Mesenchymal stem cell (in vitro differentiated cells and primary cell): ENCODE measurements around the gene ZNF71.

Experiments used
- DNase-seq: peaks from one replicate; pipeline ENCODE4 v3.0.0-alpha.2; 2013
- H2AFZ ChIP-seq: one replicate; pipeline ENCODE4 v1.6.1; 2013; ENCODE audit warnings: low read depth, mild to moderate bottlenecking, control low read depth, inconsistent platforms, low read length, moderate library complexity
- H2AK5ac ChIP-seq: 2 replicates; pipeline ENCODE4 v1.6.1; 2013; ENCODE audit warnings: low read length, moderate library complexity, mild to moderate bottlenecking, inconsistent platforms; ENCODE audit not compliant: severe bottlenecking
- H2BK120ac ChIP-seq: one replicate; pipeline ENCODE4 v1.6.1; 2013; ENCODE audit warnings: low read depth, mild to moderate bottlenecking, inconsistent platforms, low read length, moderate library complexity
- H2BK12ac ChIP-seq, 2 experiments: one replicate each; pipeline ENCODE4 v1.6.1; 2013; ENCODE audit warnings: inconsistent platforms in 2 of 2, low read length in 2 of 2, mild to moderate bottlenecking in 2 of 2, moderate library complexity in 2 of 2, control low read depth in 1 of 2
- H2BK15ac ChIP-seq: one replicate; pipeline ENCODE4 v1.6.1; 2013; ENCODE audit warnings: mild to moderate bottlenecking, low read depth, inconsistent platforms; ENCODE audit not compliant: poor library complexity, severe bottlenecking
- H2BK5ac ChIP-seq: 2 replicates; pipeline ENCODE4 v1.6.1; 2013; ENCODE audit warnings: low read depth, mild to moderate bottlenecking, low read length, control low read depth, inconsistent platforms; ENCODE audit not compliant: poor library complexity, severe bottlenecking
- H3K14ac ChIP-seq, 2 experiments: one replicate each; pipeline ENCODE4 v1.6.1; 2013; ENCODE audit warnings: inconsistent platforms in 2 of 2, low read length in 2 of 2, control low read depth in 1 of 2, mild to moderate bottlenecking in 1 of 2, moderate library complexity in 1 of 2
- H3K18ac ChIP-seq, 2 experiments: one replicate each; pipeline ENCODE4 v1.6.1; 2013; ENCODE audit warnings: inconsistent platforms in 2 of 2, low read length in 2 of 2, control low read depth in 1 of 2, low read depth in 1 of 2, mild to moderate bottlenecking in 1 of 2
- H3K23ac ChIP-seq, 2 experiments: one replicate each; pipeline ENCODE4 v1.6.1; 2013; ENCODE audit warnings: inconsistent platforms in 2 of 2, low read length in 2 of 2, mild to moderate bottlenecking in 2 of 2, moderate library complexity in 2 of 2, control low read depth in 1 of 2
- H3K27ac ChIP-seq: 2 replicates; pipeline ENCODE4 v1.5.1; 2013; ENCODE audit warnings: mild to moderate bottlenecking, moderate library complexity, low read length, control low read depth, inconsistent platforms; ENCODE audit not compliant: poor library complexity, severe bottlenecking
- H3K27me3 ChIP-seq, 2 experiments: 2 replicates each; pipeline versions ENCODE4 v1.6.1 to v1.7.0; 2013; ENCODE audit warnings: low read length in 2 of 2, mild to moderate bottlenecking in 2 of 2, moderate library complexity in 2 of 2, control low read depth in 1 of 2, inconsistent platforms in 1 of 2; ENCODE audit not compliant: control insufficient read depth in 1 of 2, insufficient read depth in 1 of 2
- H3K36me3 ChIP-seq, 2 experiments: 2 replicates each; pipeline versions ENCODE4 v1.6.1 to v1.7.0; 2013; ENCODE audit warnings: low read length in 2 of 2, control low read depth in 1 of 2, inconsistent platforms in 1 of 2, low read depth in 1 of 2, mild to moderate bottlenecking in 1 of 2; ENCODE audit not compliant: insufficient read depth in 2 of 2, control insufficient read depth in 1 of 2
- H3K4ac ChIP-seq, 2 experiments: one replicate each; pipeline ENCODE4 v1.6.1; 2013; ENCODE audit warnings: inconsistent platforms in 2 of 2, low read length in 2 of 2, mild to moderate bottlenecking in 2 of 2, moderate library complexity in 2 of 2, control low read depth in 1 of 2, low read depth in 1 of 2
- H3K4me1 ChIP-seq: 2 replicates; pipeline ENCODE4 v1.6.1; 2013; ENCODE audit warnings: low read depth, low read length, control low read depth; ENCODE audit not compliant: control insufficient read depth, insufficient read depth
- H3K4me2 ChIP-seq: 2 replicates; pipeline ENCODE4 v1.6.1; 2013; ENCODE audit warnings: low read length, mild to moderate bottlenecking, inconsistent platforms; ENCODE audit not compliant: poor library complexity, severe bottlenecking
- H3K4me3 ChIP-seq, 2 experiments: 2 replicates each; pipeline versions ENCODE4 v1.5.1 to v1.7.0; 2013; ENCODE audit warnings: low read length in 2 of 2, mild to moderate bottlenecking in 2 of 2, control low read depth in 1 of 2, low read depth in 1 of 2; ENCODE audit not compliant: insufficient read depth in 1 of 2
- H3K79me1 ChIP-seq: replicated peaks from 2 replicates; pipeline ENCODE4 v1.6.1; 2013; ENCODE audit warnings: mild to moderate bottlenecking, control low read depth, low read length, inconsistent platforms; ENCODE audit not compliant: poor library complexity, severe bottlenecking
- H3K9ac ChIP-seq: 2 replicates; pipeline ENCODE4 v1.7.0; 2013; ENCODE audit warnings: mild to moderate bottlenecking, low read length, moderate library complexity
- H3K9me3 ChIP-seq: 2 replicates; pipeline ENCODE4 v1.7.0; 2013; ENCODE audit warnings: mild to moderate bottlenecking, low read length; ENCODE audit not compliant: control insufficient read depth
- H4K8ac ChIP-seq: one replicate; pipeline ENCODE4 v1.6.1; 2013; ENCODE audit warnings: inconsistent platforms, mild to moderate bottlenecking, low read length, moderate library complexity
- H4K91ac ChIP-seq: one replicate; pipeline ENCODE4 v1.6.1; 2013; ENCODE audit warnings: mild to moderate bottlenecking, low read length, inconsistent platforms
- WGBS: methylation state at CpG from one replicate; pipeline ENCODE4 v1.1.7; 2013; ENCODE audit warnings: mixed read lengths; 5-methylcytosine and 5-hydroxymethylcytosine counted together

ZNF71 gene

DNA sequence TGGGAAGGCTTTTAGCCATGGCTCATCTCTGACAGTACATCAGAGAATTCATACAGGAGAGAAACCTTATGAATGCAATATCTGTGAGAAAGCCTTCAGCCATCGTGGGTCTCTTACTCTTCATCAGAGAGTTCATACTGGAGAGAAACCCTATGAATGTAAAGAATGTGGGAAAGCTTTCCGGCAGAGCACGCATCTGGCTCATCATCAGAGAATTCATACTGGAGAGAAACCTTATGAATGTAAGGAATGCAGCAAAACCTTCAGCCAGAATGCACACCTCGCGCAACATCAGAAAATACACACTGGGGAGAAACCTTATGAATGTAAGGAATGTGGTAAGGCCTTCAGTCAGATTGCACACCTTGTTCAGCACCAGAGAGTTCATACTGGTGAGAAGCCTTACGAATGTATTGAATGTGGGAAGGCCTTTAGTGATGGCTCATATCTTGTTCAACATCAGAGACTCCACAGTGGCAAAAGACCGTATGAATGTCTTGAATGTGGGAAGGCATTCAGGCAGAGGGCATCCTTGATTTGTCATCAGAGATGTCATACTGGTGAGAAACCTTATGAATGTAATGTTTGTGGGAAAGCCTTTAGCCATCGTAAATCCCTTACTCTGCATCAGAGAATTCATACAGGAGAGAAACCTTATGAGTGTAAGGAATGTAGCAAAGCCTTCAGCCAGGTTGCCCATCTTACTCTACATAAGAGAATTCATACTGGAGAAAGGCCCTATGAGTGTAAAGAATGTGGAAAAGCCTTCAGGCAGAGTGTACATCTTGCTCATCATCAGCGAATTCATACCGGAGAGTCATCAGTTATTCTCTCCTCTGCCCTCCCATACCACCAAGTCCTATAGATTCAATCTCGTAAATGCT lies 17.1 kb upstream of the ZNF71 start:
- H3K4me1 ChIP-seq: no peaks in the 10 kb centered on the region
- H3K4ac ChIP-seq: no peak overlapping the region
- H3K18ac ChIP-seq: no peak overlapping the region
- no peaks in the 10 kb centered on the region for H3K79me1 ChIP-seq
- H2AFZ ChIP-seq: no peak overlapping the region
- H3K9ac ChIP-seq: no peak overlapping the region
- no peak overlapping the region for H3K14ac ChIP-seq
- peaks cover 100% of the 10 kb centered on the region for H3K9me3 ChIP-seq
- peak overlapping the region in 1 of 2 experiments; percentile 66 for H3K4me3 ChIP-seq
- no peak overlapping the region for H4K8ac ChIP-seq
- H2BK120ac ChIP-seq: no peak overlapping the region
- DNase-seq: no peak
- no peak overlapping the region for H3K4me2 ChIP-seq
- no peak overlapping the region for H2BK5ac ChIP-seq
- H3K36me3 ChIP-seq: peaks cover 4 to 52% of the 10 kb centered on the region in 2 experiments
- H3K23ac ChIP-seq: no peak overlapping the region
- no peak overlapping the region for H2BK15ac ChIP-seq
- 96% methylated on average over 10 of the region's 11 CpGs for WGBS
- no peak overlapping the region for H2BK12ac ChIP-seq
- H3K27ac ChIP-seq: no peak overlapping the region
- H4K91ac ChIP-seq: no peak overlapping the region
- no peak overlapping the region for H2AK5ac ChIP-seq
- H3K27me3 ChIP-seq: no peaks in the 10 kb centered on the region

DNA sequence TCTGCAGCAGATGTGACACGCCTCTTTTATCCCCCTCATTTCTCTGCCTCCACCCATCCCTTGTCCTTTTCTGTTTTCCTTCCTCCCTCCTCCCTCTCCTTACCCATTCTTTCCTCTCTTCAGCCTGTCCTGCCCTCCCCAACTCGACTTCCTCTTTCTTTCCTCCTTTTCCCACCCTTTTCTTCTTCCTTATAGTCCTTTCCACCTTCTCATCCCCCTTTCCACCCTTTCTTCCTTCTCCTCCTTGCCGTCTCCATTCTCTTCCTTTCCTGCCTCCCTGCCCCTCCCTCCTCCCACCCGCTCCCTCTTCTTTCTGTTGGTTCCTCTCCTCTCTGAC lies 688 bp upstream of the ZNF71 start:
- no peak overlapping the region for H4K91ac ChIP-seq
- H3K18ac ChIP-seq: no peak overlapping the region
- peak overlapping the region; percentile 55 for H2AFZ ChIP-seq
- H3K4me3 ChIP-seq: peak overlapping the region in 1 of 2 experiments; percentile 100
- no peak overlapping the region for H2BK12ac ChIP-seq
- no peak overlapping the region for H3K27ac ChIP-seq
- peaks cover 6% of the 10 kb centered on the region for H3K4me1 ChIP-seq
- no peak overlapping the region for H4K8ac ChIP-seq
- DNase-seq: no peak
- no peak overlapping the region for H3K4me2 ChIP-seq
- H3K27me3 ChIP-seq: no peaks in the 10 kb centered on the region
- H3K23ac ChIP-seq: no peak overlapping the region
- H3K9me3 ChIP-seq: peaks cover 32% of the 10 kb centered on the region
- no peak overlapping the region for H3K4ac ChIP-seq
- H2BK15ac ChIP-seq: no peak overlapping the region
- H3K36me3 ChIP-seq: peaks cover 14 to 18% of the 10 kb centered on the region in 2 experiments
- H3K14ac ChIP-seq: no peak overlapping the region
- H2BK5ac ChIP-seq: no peak overlapping the region
- peak overlapping the region; percentile 93 for H3K9ac ChIP-seq
- 60% methylated on average over 4 of the region's 4 CpGs for WGBS
- no peak overlapping the region for H2AK5ac ChIP-seq
- H3K79me1 ChIP-seq: peaks cover 17% of the 10 kb centered on the region
- no peak overlapping the region for H2BK120ac ChIP-seq

DNA sequence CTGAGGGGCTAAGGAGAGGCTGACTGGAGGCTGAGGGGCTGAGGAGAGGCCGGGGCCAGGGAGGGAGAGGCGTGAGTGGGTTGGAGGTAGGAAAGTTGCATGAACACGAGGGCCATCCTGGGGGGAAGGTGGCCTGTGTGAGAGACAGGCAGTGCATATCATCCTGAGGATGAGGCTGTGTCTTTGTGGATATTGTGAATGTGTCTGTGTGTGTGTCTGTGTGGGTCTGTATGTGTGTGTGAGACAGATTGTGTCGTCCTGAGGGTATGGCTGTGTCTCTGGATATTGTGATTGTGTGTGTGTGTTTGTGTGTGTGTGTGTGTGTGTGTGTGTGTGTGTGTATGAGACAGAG lies 422 bp downstream of the ZNF71 start:
- peak overlapping the region; percentile 0 for H2BK5ac ChIP-seq
- peaks cover 14 to 19% of the 10 kb centered on the region in 2 experiments for H3K36me3 ChIP-seq
- H4K91ac ChIP-seq: peak overlapping the region; percentile 72
- peaks cover 17% of the 10 kb centered on the region for H3K79me1 ChIP-seq
- 0% methylated on average over 4 of the region's 4 CpGs for WGBS
- no peak overlapping the region for H2BK120ac ChIP-seq
- H3K27ac ChIP-seq: no peak overlapping the region
- peak overlapping the region; percentile 93 for H4K8ac ChIP-seq
- H3K4me2 ChIP-seq: peak overlapping the region; percentile 51
- no peak overlapping the region for H2BK12ac ChIP-seq
- H3K27me3 ChIP-seq: no peaks in the 10 kb centered on the region
- peak overlapping the region; percentile 85 to 96 for H3K18ac ChIP-seq
- peak overlapping the region; percentile 98 to 100 for H3K4me3 ChIP-seq
- peak overlapping the region in 1 of 2 experiments; percentile 91 for H3K23ac ChIP-seq
- peak overlapping the region in 1 of 2 experiments; percentile 77 for H3K4ac ChIP-seq
- H2AFZ ChIP-seq: peak overlapping the region; percentile 84
- H3K9ac ChIP-seq: peak overlapping the region; percentile 93
- peak; percentile 44 for DNase-seq
- H2AK5ac ChIP-seq: no peak overlapping the region
- peaks cover 24% of the 10 kb centered on the region for H3K9me3 ChIP-seq
- no peak overlapping the region for H2BK15ac ChIP-seq
- peaks cover 6% of the 10 kb centered on the region for H3K4me1 ChIP-seq
- peak overlapping the region in 1 of 2 experiments; percentile 98 for H3K14ac ChIP-seq

DNA sequence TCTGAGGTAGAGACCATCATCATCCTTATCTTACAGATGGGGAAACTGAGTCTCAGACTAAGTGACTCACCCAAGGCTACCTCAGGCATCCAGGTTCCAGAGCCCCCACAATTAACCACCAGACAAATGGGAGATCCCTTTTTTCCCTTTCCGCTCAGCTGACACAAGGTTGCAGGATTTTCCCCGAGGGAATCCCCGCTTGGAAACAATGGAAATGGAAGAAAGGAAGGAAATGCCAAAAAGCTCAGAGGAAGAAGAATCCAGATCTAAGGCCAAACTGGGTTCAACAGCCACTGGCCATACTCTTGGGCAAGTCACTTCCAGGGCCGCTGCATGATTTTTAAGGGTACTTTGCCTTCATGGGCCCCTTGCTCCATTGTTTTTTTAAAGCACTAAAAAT lies 1.6 kb downstream of the ZNF71 start:
- WGBS: 85% methylated on average over 3 of the region's 4 CpGs
- no peak overlapping the region for H2BK5ac ChIP-seq
- H2BK120ac ChIP-seq: no peak overlapping the region

More for the DNA sequence above, 1.6 kb downstream of the ZNF71 start:
- H3K4me1 ChIP-seq: peaks cover 6% of the 10 kb centered on the region
- no peak overlapping the region for H3K23ac ChIP-seq
- no peaks in the 10 kb centered on the region for H3K27me3 ChIP-seq
- no peak overlapping the region for H2BK15ac ChIP-seq
- H2AK5ac ChIP-seq: no peak overlapping the region
- no peak overlapping the region for H2BK12ac ChIP-seq
- no peak overlapping the region for H4K8ac ChIP-seq
- DNase-seq: no peak
- H3K9me3 ChIP-seq: peaks cover 31% of the 10 kb centered on the region
- peaks cover 27% of the 10 kb centered on the region for H3K79me1 ChIP-seq
- H3K4me2 ChIP-seq: no peak overlapping the region
- no peak overlapping the region for H3K18ac ChIP-seq
- H3K4me3 ChIP-seq: no peak overlapping the region
- peaks cover 25 to 30% of the 10 kb centered on the region in 2 experiments for H3K36me3 ChIP-seq
- H3K9ac ChIP-seq: no peak overlapping the region
- no peak overlapping the region for H3K14ac ChIP-seq
- no peak overlapping the region for H2AFZ ChIP-seq
- no peak overlapping the region for H3K4ac ChIP-seq
- no peak overlapping the region for H3K27ac ChIP-seq
- no peak overlapping the region for H4K91ac ChIP-seq
